Measurements from ENCODE around the gene ABLIM2. TPM values are rescaled to one million over a fixed set of nuclear protein-coding genes. Genes with fewer than 3 reads are reported as not detected.

The ABLIM2 gene
- total RNA-seq, 2 experiments from 2014 or later: 0.30 to 0.79 TPM

DNA sequence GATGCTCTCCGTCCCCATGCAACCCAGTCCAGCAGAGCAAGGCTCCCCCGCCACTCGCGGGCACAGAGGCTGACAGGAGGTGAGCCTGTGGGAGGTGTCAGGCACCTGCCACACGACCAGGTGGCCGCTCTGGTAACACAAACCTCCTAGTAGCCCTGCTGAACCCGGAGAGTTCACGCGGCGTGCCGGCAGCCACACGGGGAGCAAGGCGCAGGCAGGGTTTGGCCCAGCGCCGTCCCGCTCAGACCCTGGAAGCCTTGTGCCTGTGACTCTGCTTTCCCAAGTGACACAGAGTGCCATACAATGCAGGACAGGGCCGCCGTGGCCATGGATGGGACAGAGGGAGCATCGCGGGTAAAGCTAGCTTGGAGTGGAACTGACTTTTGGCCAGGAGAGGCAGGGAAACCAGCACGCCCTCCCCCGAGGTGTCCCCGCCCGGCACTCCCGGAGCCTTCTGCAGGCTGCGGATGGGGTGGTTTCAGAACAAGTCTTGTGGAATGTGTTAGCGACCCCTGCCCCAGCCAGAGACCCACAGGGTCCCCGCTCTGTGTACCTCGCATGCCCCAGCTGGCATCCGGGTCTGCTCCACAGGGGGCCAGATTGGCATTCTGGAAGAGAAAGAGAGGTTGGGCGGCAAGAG lies 174.2 kb downstream of the ABLIM2 start:
- no peaks in the 10 kb centered on the region for H3K27me3 Mint-ChIP-seq
- H3K9me3 Mint-ChIP-seq: no peaks in the 10 kb centered on the region
- no peak overlapping the region for H3K27ac Mint-ChIP-seq
- H3K4me3 Mint-ChIP-seq: no peak overlapping the region
- peaks cover 7% of the 10 kb centered on the region for H3K4me1 Mint-ChIP-seq
- no peak for DNase-seq
- ChIA-PET CTCF (interaction anchor here (1.5 kb wide), 1 partner anchor 182 kb away, joined by 5 read pairs; no protein-coding TSS in a partner anchor), POLR2A (no interaction called here)
- H3K36me3 Mint-ChIP-seq (ENCODE audit: low read depth): no peaks in the 10 kb centered on the region

DNA sequence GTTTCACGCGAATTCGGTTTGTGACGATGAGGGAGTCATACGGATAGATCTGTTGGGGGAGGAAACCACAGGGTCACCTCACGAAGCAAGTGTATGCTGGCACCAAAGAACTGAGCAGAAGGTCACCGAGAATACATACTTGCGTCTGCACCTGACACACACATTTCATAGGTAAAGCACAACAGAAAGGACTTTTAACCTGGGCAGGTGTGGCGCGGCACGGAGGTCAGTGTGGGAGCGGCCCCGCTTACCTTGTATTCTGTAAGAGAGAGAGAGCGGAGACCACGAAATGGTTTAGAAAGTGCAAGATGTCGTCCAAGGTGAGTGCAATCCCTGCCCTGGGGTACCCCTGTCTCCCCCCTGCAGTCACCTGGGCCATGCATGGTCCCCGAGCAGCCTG lies 175.3 kb downstream of the ABLIM2 start:
- H3K4me3 Mint-ChIP-seq: no peak overlapping the region
- H3K27ac Mint-ChIP-seq: no peak overlapping the region
- no peaks in the 10 kb centered on the region for H3K9me3 Mint-ChIP-seq
- DNase-seq: no peak
- no peaks in the 10 kb centered on the region for H3K36me3 Mint-ChIP-seq (ENCODE audit: low read depth)
- peaks cover 7% of the 10 kb centered on the region for H3K4me1 Mint-ChIP-seq
- CTCF ChIA-PET: interaction anchor here (0.7 kb wide), 1 partner anchor 44 kb away, joined by 3 read pairs; no protein-coding TSS in a partner anchor
- POLR2A ChIA-PET: no interaction called here
- H3K27me3 Mint-ChIP-seq: no peaks in the 10 kb centered on the region

DNA sequence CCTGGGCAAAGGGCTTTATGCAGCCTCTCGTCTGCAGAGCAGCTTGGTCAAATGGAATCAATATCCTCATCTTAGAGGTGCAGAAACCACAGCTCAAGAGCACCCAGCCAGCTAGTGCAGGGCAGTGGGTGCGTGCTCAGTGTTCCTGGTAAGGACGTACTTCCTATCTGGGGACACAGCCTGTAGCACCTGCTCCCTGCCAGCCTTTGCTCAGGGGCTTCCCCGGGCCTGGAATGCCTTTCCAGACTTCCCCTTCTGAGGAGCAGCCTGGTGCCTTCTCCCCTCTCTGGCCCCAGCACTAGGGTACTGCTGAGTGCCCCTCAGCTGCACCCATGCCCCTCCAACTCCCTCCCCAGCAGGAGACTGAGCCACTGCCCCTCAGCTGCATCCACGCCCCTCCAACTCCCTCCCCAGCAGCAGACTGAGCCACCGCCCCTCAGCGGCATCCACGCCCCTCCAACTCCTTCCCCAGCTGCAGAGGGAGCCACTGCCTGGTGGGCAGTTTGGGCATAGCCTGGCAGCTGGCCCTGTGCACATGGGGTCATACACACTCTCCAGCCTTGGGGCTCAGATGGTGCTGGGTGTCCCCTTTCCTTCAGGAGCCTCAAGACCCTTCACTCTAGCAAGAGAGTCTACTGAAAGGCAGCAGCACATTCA lies 176.7 kb downstream of the ABLIM2 start:
- H3K4me1 Mint-ChIP-seq: peaks cover 7% of the 10 kb centered on the region
- H3K36me3 Mint-ChIP-seq (ENCODE audit: low read depth): no peaks in the 10 kb centered on the region
- H3K27ac Mint-ChIP-seq: no peak overlapping the region
- H3K9me3 Mint-ChIP-seq: no peaks in the 10 kb centered on the region
- H3K4me3 Mint-ChIP-seq: no peak overlapping the region
- ChIA-PET CTCF (no interaction called here), POLR2A (no interaction called here)
- no peak for DNase-seq
- no peaks in the 10 kb centered on the region for H3K27me3 Mint-ChIP-seq

DNA sequence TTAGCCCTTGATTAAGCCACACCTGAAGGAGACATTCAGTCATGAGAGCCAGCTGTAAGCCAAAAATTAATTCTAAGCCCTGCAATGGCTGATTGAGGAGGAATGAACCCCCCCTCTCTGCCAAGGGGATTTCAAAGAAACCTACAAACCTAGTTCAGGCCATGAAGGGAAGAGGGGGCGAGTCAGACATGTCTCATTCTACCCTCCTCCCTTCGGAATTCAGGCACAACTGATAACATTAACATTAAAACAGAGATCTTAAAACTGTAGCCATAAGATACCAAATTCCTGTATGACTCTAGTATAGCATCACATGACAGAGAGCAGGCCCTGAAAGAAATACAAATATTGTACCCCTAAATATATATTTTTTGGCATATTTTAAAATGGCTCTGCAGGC lies 178.6 kb downstream of the ABLIM2 start:
- Mint-ChIP-seq H3K4me3 (no peak overlapping the region), H3K36me3 (ENCODE audit: low read depth) (no peaks in the 10 kb centered on the region), H3K27me3 (no peaks in the 10 kb centered on the region), H3K9me3 (no peaks in the 10 kb centered on the region), H3K27ac (no peak overlapping the region), H3K4me1 (peaks cover 2% of the 10 kb centered on the region)
- POLR2A ChIA-PET: no interaction called here
- no peak for DNase-seq
- CTCF ChIA-PET: no interaction called here

DNA sequence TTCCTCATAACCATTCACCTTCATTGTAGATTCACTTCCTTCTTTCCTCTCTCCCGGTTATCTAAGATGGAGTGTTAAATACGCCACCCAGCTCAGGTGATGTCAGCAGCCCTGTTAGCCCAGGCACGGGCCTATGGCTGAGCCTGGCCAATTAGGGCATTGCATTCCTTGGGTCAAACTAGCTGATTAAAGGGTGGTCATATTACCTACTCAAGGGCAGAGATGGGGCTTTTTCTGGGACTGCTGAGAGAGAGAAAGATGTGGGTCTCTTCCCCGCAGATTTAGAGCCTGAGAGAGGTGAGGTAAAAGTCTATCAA lies 179.0 kb downstream of the ABLIM2 start:
- Mint-ChIP-seq H3K9me3 (no peaks in the 10 kb centered on the region), H3K27ac (no peak overlapping the region), H3K27me3 (no peaks in the 10 kb centered on the region), H3K4me3 (no peak overlapping the region), H3K36me3 (ENCODE audit: low read depth) (no peaks in the 10 kb centered on the region), H3K4me1 (peaks cover 2% of the 10 kb centered on the region)
- ChIA-PET POLR2A (no interaction called here), CTCF (no interaction called here)
- DNase-seq: no peak

DNA sequence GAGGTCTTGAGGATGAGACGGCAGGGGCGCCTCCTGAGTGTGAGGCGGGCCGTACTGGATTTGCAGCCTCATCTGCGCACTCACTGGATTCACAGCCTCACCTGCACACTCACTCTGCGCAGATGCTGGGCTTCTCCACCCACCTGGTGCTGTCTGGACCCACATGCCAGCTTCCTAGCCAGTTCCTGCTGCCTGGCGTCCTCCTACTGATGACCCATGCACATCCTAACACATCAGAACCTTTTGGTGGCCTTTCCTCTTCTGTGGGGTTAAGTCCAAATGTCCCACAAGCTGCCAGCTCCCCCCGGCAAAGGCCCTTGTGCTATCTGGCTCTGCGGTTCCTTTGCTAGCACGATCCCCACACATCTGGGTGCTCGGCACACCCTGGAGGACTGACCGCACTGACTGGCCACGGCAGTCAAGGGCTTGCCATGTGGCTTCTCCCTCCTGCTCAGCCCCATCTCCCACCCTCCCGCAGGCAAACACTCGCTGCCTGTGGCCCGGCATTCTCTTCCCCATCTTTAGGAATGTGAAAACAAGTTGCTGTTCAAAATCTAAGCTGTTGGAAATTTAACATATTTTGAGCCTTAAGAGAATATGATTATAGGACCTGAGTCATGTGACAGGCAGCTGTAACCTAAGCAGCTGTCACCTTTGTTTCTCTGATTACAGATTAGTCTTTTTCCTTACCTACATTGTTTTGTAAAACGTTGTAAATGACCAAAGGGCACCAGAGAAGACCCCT lies 179.5 kb downstream of the ABLIM2 start:
- Mint-ChIP-seq H3K4me3 (no peak overlapping the region), H3K36me3 (ENCODE audit: low read depth) (no peaks in the 10 kb centered on the region), H3K4me1 (peaks cover 2% of the 10 kb centered on the region), H3K9me3 (no peaks in the 10 kb centered on the region), H3K27me3 (no peaks in the 10 kb centered on the region), H3K27ac (no peak overlapping the region)
- CTCF ChIA-PET: interaction anchor here (0.5 to 1.8 kb wide), 4 partner anchors 8 to 175 kb away, joined by 3 to 8 read pairs (median 4); no protein-coding TSS in a partner anchor
- POLR2A ChIA-PET: no interaction called here
- no peak for DNase-seq

DNA sequence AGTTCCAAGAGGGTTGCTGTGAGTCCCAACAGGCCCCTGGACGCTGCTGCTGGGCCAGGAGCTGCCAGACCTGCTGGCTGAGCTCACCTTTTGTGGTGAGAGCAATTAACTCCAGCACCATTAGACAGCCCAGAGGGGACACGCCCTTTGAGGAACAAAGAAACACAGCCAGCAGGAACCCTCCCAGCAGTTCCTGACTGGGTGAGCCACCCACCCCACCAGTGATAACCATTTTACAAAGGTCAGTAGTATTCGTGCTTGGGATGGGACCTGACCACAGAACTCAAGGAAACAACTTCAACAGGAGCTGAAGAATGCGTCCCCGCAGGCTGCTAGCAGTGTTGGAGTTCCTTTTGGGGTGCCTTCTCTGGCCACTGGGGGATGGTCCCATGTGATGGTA lies 180.1 kb downstream of the ABLIM2 start:
- H3K27ac Mint-ChIP-seq: no peak overlapping the region

DNA sequence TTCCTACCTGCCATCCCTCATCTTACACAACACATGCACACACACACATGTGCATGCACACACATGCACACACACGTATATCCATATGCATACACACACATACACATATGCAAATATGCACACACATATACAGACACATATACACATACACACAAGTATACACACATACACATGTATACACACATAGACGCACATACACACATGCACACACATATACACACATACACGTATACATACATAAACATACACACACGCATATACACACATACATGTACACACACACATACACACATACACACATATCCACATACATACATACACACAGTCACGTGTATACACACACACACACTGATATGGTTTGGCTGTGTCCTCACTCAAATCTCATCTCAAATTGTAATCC lies 182.0 kb downstream of the ABLIM2 start:
- H3K27me3 Mint-ChIP-seq: no peaks in the 10 kb centered on the region
- H3K27ac Mint-ChIP-seq: no peak overlapping the region
- no peak overlapping the region for H3K4me3 Mint-ChIP-seq
- CTCF ChIA-PET: no interaction called here
- H3K4me1 Mint-ChIP-seq: peaks cover 21% of the 10 kb centered on the region
- no peak for DNase-seq
- no peaks in the 10 kb centered on the region for H3K36me3 Mint-ChIP-seq (ENCODE audit: low read depth)
- H3K9me3 Mint-ChIP-seq: no peaks in the 10 kb centered on the region
- POLR2A ChIA-PET: no interaction called here

More for the DNA sequence above, 180.1 kb downstream of the ABLIM2 start:
- no peak for DNase-seq
- no peaks in the 10 kb centered on the region for H3K36me3 Mint-ChIP-seq (ENCODE audit: low read depth)
- H3K9me3 Mint-ChIP-seq: no peaks in the 10 kb centered on the region
- ChIA-PET CTCF (interaction anchor here (0.5 to 1.8 kb wide), 4 partner anchors 9 to 174 kb away, joined by 3 to 8 read pairs (median 4); no protein-coding TSS in a partner anchor), POLR2A (no interaction called here)
- no peak overlapping the region for H3K4me3 Mint-ChIP-seq
- H3K4me1 Mint-ChIP-seq: peaks cover 5% of the 10 kb centered on the region
- no peaks in the 10 kb centered on the region for H3K27me3 Mint-ChIP-seq

DNA sequence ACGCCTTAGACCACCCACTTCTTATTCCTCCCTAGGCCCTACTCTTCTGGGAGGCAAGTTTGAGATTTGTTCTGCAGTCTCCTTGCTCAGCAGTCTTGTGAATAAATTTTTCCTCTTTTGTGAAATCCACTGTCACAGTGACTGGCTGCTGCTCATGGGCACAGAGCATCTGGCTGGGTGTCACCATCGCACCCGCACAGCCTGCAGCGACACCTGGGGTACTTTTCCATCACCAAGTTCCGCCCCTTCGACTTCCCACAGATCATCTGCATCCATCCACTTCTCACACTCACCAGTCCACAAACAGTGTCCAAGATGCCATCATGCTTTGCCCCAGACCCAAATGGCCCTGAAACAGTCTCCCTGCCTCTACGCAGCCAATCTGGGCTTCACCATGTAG lies 182.6 kb downstream of the ABLIM2 start:
- ChIA-PET CTCF (no interaction called here), POLR2A (no interaction called here)
- Mint-ChIP-seq H3K4me1 (peaks cover 27% of the 10 kb centered on the region), H3K27ac (no peak overlapping the region), H3K9me3 (no peaks in the 10 kb centered on the region), H3K36me3 (ENCODE audit: low read depth) (no peaks in the 10 kb centered on the region), H3K27me3 (no peaks in the 10 kb centered on the region), H3K4me3 (no peak overlapping the region)
- DNase-seq: no peak

DNA sequence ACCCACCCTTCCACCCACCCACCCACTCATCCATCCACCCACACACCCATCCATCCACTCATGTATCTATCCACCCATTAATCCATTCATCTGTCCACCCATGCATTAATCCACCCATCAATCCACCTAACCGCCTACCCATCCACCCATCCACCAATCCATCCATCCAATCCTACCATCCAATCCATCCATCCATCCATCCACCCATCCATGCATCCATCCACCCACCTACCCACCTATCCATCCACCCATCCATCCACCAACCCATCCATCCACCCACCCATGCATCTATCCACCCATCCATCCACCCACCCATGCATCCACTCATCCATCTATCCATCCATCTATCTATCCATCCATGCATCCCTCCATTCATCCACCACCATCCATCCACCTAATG lies 184.2 kb downstream of the ABLIM2 start:
- H3K27me3 Mint-ChIP-seq: no peaks in the 10 kb centered on the region
- POLR2A ChIA-PET: no interaction called here
- no peak overlapping the region for H3K27ac Mint-ChIP-seq
- peaks cover 43% of the 10 kb centered on the region for H3K4me1 Mint-ChIP-seq
- no peak for DNase-seq
- H3K9me3 Mint-ChIP-seq: no peaks in the 10 kb centered on the region
- no peak overlapping the region for H3K4me3 Mint-ChIP-seq
- CTCF ChIA-PET: interaction anchor here (1.2 kb wide), 1 partner anchor 13 kb away, joined by 4 read pairs; no protein-coding TSS in a partner anchor
- peaks cover 3% of the 10 kb centered on the region for H3K36me3 Mint-ChIP-seq (ENCODE audit: low read depth)

DNA sequence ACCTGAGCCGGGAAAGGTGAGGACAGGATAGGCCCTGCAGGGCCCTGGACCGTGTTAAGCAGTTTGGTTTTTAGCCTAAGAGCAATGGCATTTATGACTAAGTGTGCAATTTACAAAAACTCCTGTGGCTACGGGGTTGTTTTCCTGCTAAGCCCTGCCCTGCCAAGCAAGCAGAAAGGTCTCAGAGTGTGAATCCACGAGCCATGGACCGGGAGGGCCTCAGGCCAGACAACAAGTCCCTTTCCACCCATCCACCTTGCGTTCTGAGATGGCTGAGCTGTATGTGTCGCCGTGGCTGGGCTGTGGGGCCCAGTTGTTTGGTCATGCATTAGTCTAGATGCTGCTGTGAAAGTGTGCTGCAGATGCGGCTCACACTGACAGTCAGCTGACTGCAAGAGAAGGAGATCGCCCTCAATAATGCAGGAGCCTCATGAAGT lies 185.1 kb downstream of the ABLIM2 start:
- Mint-ChIP-seq H3K36me3 (ENCODE audit: low read depth) (peaks cover 3% of the 10 kb centered on the region), H3K4me1 (peaks cover 49% of the 10 kb centered on the region), H3K4me3 (no peak overlapping the region), H3K27me3 (no peaks in the 10 kb centered on the region), H3K9me3 (no peaks in the 10 kb centered on the region), H3K27ac (no peak overlapping the region)
- CTCF ChIA-PET: interaction anchor here (0.5 to 1.0 kb wide), 5 partner anchors 9 to 1068 kb away, joined by 3 to 4 read pairs (median 3); no protein-coding TSS in a partner anchor
- DNase-seq: no peak
- POLR2A ChIA-PET: no interaction called here

DNA sequence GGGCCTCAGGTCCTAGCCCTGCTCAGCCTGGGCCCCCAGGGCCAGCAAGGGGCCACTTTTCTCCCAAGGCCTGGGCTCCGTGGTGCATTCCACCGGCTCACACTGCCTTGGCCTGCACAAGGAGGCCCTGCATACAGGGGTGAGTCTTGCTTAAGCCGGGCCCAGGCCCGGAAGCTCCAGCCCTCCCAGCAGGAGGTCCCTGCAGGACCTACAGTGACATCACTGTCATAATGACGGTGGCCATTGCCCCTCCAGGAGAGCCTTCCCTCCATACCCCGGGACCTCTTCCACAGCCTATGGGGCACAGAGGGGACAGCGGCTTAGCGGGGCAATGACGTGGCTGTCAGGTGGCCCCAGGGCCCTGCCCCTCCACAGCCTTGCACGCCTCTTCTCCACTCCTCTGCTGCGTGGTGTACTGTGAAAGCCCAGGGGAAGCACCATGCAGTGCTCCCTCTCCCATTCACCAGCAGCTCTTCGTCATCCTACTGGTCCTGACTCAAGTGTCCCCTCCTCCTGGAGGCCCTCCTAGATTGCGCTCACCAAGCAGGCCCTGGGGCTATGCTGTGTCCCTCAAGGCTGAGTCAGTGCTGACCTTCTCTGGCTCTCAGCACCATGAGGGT lies 186.6 kb downstream of the ABLIM2 start:
- H3K4me3 Mint-ChIP-seq: peak overlapping the region; percentile 29
- peaks cover 62% of the 10 kb centered on the region for H3K4me1 Mint-ChIP-seq
- H3K27me3 Mint-ChIP-seq: no peaks in the 10 kb centered on the region
- H3K9me3 Mint-ChIP-seq: no peaks in the 10 kb centered on the region
- ChIA-PET CTCF (interaction anchor here (1.2 kb wide), 1 partner anchor 21 kb away, joined by 3 read pairs; no protein-coding TSS in a partner anchor), POLR2A (no interaction called here)
- H3K36me3 Mint-ChIP-seq (ENCODE audit: low read depth): peaks cover 5% of the 10 kb centered on the region
- no peak for DNase-seq
- no peak overlapping the region for H3K27ac Mint-ChIP-seq

DNA sequence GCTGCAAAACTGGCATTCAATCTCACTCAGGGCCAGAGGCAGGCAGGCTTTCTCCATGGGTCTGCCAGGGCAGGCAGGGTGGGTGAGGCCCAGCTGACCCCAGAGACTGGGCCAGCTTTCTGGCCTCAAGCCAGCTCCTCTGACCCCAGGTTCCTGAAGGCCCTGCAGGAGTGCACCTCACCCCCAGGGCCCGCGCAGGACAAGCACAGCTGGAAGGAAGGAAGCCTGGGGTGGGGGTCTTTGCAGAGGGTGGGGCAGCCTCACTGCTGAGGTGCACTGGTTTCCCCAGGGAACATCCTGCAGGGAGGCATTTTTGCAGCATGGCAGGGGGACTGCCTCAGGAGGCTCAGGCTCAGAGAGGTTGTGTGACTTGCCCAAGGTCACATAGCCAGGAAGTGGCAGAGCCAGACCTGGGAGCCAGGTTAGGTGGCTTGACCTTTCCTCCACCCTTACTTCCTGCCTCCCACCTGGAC lies 187.4 kb downstream of the ABLIM2 start:
- POLR2A ChIA-PET: no interaction called here
- Mint-ChIP-seq H3K36me3 (ENCODE audit: low read depth) (peaks cover 5% of the 10 kb centered on the region), H3K9me3 (no peaks in the 10 kb centered on the region), H3K4me1 (peaks cover 62% of the 10 kb centered on the region), H3K27me3 (no peaks in the 10 kb centered on the region), H3K27ac (peak overlapping the region; percentile 96), H3K4me3 (peak overlapping the region; percentile 85)
- no peak for DNase-seq
- CTCF ChIA-PET: interaction anchor here (1.2 kb wide), 1 partner anchor 20 kb away, joined by 3 read pairs; no protein-coding TSS in a partner anchor

All from activated CD4-positive, alpha-beta T cell treated with anti-CD3 and anti-CD28 coated beads, Interleukin-2, amount 10 ng/mL, durations not matched to agents 7 days and 5 days (primary cell).